Trophoblast cell (in vitro differentiated cells and primary cell): Measurements from ENCODE around the gene TNN.
A peak's percentile ranks its signal among the peaks of the same experiment; 100 is the strongest.

ENCODE experiments used
- DNase-seq, 2 donors: peaks; one replicate each; pipeline ENCODE4 v3.0.0-alpha.2; 2016
- H2AFZ ChIP-seq: 2 replicates; pipeline ENCODE4 v1.6.1; 2013; ENCODE audit warnings: low read length, moderate library complexity, mild to moderate bottlenecking; ENCODE audit not compliant: insufficient read depth, poor library complexity
- H2AK5ac ChIP-seq: 2 replicates; pipeline ENCODE4 v1.6.1; 2013; ENCODE audit warnings: mild to moderate bottlenecking, low read length
- H2BK120ac ChIP-seq: 2 replicates; pipeline ENCODE4 v1.6.1; 2013; ENCODE audit warnings: low read length, mild to moderate bottlenecking, moderate library complexity; ENCODE audit not compliant: insufficient read depth, poor library complexity
- H2BK12ac ChIP-seq: 2 replicates; pipeline ENCODE4 v1.6.1; 2013; ENCODE audit warnings: mild to moderate bottlenecking, low read length, moderate library complexity
- H2BK5ac ChIP-seq: 2 replicates; pipeline ENCODE4 v1.6.1; 2013; ENCODE audit warnings: low read length, low read depth, moderate library complexity, mild to moderate bottlenecking; ENCODE audit not compliant: poor library complexity
- H3K14ac ChIP-seq: 2 replicates; pipeline ENCODE4 v1.6.1; 2013; ENCODE audit warnings: mild to moderate bottlenecking, low read length
- H3K18ac ChIP-seq: 2 replicates; pipeline ENCODE4 v1.6.1; 2013; ENCODE audit warnings: mild to moderate bottlenecking, low read length
- H3K23ac ChIP-seq: 2 replicates; pipeline ENCODE4 v1.6.1; 2013; ENCODE audit warnings: low read length
- H3K27ac ChIP-seq: 2 replicates; pipeline ENCODE4 v1.5.1; 2013; ENCODE audit warnings: low read depth, mild to moderate bottlenecking, inconsistent platforms, low read length, moderate library complexity
- H3K27me3 ChIP-seq: 2 replicates; pipeline ENCODE4 v1.6.1; 2013; ENCODE audit warnings: inconsistent platforms, mild to moderate bottlenecking, low read length, moderate library complexity; ENCODE audit not compliant: insufficient read depth
- H3K36me3 ChIP-seq, 2 experiments: 1 replicate in 1 of 2; 2 replicates in 1 of 2; pipeline ENCODE4 v1.6.1; 2013; ENCODE audit warnings: low read length in 2 of 2, mild to moderate bottlenecking in 2 of 2, moderate library complexity in 1 of 2; ENCODE audit not compliant: insufficient read depth in 2 of 2, control insufficient read depth in 1 of 2
- H3K4ac ChIP-seq: 2 replicates; pipeline ENCODE4 v1.6.1; 2013; ENCODE audit warnings: low read depth, mild to moderate bottlenecking, low read length, moderate library complexity
- H3K4me1 ChIP-seq, 2 experiments: 1 replicate in 1 of 2; 2 replicates in 1 of 2; pipeline ENCODE4 v1.6.1; 2013; ENCODE audit warnings: low read length in 2 of 2, mild to moderate bottlenecking in 2 of 2, moderate library complexity in 1 of 2; ENCODE audit not compliant: insufficient read depth in 2 of 2, control insufficient read depth in 1 of 2
- H3K4me2 ChIP-seq: 2 replicates; pipeline ENCODE4 v1.6.1; 2013; ENCODE audit warnings: inconsistent platforms, mild to moderate bottlenecking, low read length, moderate library complexity
- H3K4me3 ChIP-seq: 2 replicates; pipeline ENCODE4 v1.5.1; 2013; ENCODE audit warnings: mild to moderate bottlenecking, low read depth, low read length, inconsistent platforms
- H3K79me1 ChIP-seq: one replicate; pipeline ENCODE4 v1.6.1; 2013; ENCODE audit warnings: low read length
- H3K79me2 ChIP-seq: 2 replicates; pipeline ENCODE4 v1.6.1; 2013; ENCODE audit warnings: low read length, mild to moderate bottlenecking; ENCODE audit not compliant: control insufficient read depth, insufficient read depth, poor library complexity
- H3K9ac ChIP-seq: 2 replicates; pipeline ENCODE4 v1.6.1; 2013; ENCODE audit warnings: mild to moderate bottlenecking, low read length
- H3K9me3 ChIP-seq: 2 replicates; pipeline ENCODE4 v1.6.1; 2013; ENCODE audit warnings: low read depth, mild to moderate bottlenecking, control low read depth, inconsistent platforms, low read length; ENCODE audit not compliant: insufficient read depth
- H4K12ac ChIP-seq: 2 replicates; pipeline ENCODE4 v1.6.1; 2013; ENCODE audit warnings: low read depth, mild to moderate bottlenecking, low read length, moderate library complexity
- H4K8ac ChIP-seq: 2 replicates; pipeline ENCODE4 v1.6.1; 2013; ENCODE audit warnings: low read depth, mild to moderate bottlenecking, low read length, moderate library complexity
- H4K91ac ChIP-seq: one replicate; pipeline ENCODE4 v1.6.1; 2013; ENCODE audit warnings: low read depth, mild to moderate bottlenecking, low read length, moderate library complexity
- WGBS: extraction: QIAGEN DNeasy Blood & Tissue Kit; methylation state at CpG from one replicate; pipeline ENCODE4 v1.1.7; 2013; ENCODE audit warnings: missing lambda C conversion rate; ENCODE audit not compliant: insufficient read length, insufficient coverage; ENCODE audit errors: extremely low coverage; 5-methylcytosine and 5-hydroxymethylcytosine counted together

TNN gene

DNA sequence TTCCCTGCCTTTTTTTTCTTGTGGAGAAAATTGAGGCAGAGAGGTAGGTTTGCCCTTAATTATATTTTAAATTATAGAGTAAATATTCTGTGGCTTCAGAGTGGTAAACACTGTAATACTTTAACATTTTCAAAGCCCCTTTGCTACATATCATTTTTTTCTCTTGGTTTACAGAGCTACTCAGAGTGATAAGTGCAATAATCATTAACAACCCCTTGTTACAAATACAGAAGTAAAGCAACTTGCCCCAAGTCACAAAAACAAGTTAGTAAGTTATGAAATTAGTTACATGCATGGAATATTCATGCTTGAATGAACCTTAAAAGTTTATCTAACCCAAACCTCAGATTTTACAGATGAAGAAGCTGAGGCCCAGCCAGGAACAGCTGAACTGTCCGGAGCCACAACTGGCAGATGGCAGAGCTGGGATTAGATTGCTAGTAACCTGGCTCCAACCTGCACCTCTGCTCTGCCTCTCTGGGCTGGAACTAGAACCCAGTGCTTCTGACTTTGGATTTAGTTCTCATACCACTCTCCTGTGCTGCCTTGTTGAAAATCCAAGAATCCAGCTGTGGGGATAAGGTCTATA, 48.7 kb downstream of the TNN start:
- Histone ChIP-seq H3K23ac (no peak overlapping the region), H3K18ac (no peak overlapping the region), H3K4me2 (no peak overlapping the region), H2AFZ (no peak overlapping the region), H3K9ac (no peak overlapping the region), H3K79me1 (no peaks in the 10 kb centered on the region), H2AK5ac (no peak overlapping the region), H2BK120ac (no peak overlapping the region), H3K27me3 (no peaks in the 10 kb centered on the region), H3K36me3 (no peaks in the 10 kb centered on the region), H3K4me3 (no peak overlapping the region), H3K9me3 (peaks cover 2% of the 10 kb centered on the region), H3K4me1 (no peaks in the 10 kb centered on the region), H3K14ac (no peak overlapping the region), H3K4ac (no peak overlapping the region), H2BK5ac (no peak overlapping the region), H4K91ac (no peak overlapping the region), H3K27ac (no peak overlapping the region), H2BK12ac (no peak overlapping the region), H3K79me2 (no peaks in the 10 kb centered on the region), H4K8ac (no peak overlapping the region), H4K12ac (no peak overlapping the region)
- no peak for DNase-seq
- WGBS: no CpG with 5 or more reads among the region's 1 CpG

GRCh38 chr1:175116903-175117302, 49.3 kb downstream of the TNN start:
- H3K79me1 ChIP-seq: no peaks in the 10 kb centered on the region
- no peak overlapping the region for H3K14ac ChIP-seq
- H3K4me2 ChIP-seq: no peak overlapping the region
- DNase-seq: no peak
- no peaks in the 10 kb centered on the region for H3K27me3 ChIP-seq
- no peak overlapping the region for H2BK5ac ChIP-seq
- no peak overlapping the region for H2AFZ ChIP-seq
- no peak overlapping the region for H3K9ac ChIP-seq
- H2BK120ac ChIP-seq: no peak overlapping the region
- H3K4me3 ChIP-seq: no peak overlapping the region
- H4K8ac ChIP-seq: no peak overlapping the region
- no peak overlapping the region for H4K12ac ChIP-seq
- H3K9me3 ChIP-seq: peaks cover 2% of the 10 kb centered on the region
- H4K91ac ChIP-seq: no peak overlapping the region
- H2AK5ac ChIP-seq: no peak overlapping the region
- no peaks in the 10 kb centered on the region for H3K79me2 ChIP-seq
- WGBS: no CpG with 5 or more reads among the region's 11 CpGs
- H3K36me3 ChIP-seq: no peaks in the 10 kb centered on the region
- H3K4me1 ChIP-seq: no peaks in the 10 kb centered on the region
- H3K18ac ChIP-seq: no peak overlapping the region
- H3K4ac ChIP-seq: no peak overlapping the region
- H2BK12ac ChIP-seq: no peak overlapping the region
- H3K23ac ChIP-seq: no peak overlapping the region
- H3K27ac ChIP-seq: no peak overlapping the region

DNA sequence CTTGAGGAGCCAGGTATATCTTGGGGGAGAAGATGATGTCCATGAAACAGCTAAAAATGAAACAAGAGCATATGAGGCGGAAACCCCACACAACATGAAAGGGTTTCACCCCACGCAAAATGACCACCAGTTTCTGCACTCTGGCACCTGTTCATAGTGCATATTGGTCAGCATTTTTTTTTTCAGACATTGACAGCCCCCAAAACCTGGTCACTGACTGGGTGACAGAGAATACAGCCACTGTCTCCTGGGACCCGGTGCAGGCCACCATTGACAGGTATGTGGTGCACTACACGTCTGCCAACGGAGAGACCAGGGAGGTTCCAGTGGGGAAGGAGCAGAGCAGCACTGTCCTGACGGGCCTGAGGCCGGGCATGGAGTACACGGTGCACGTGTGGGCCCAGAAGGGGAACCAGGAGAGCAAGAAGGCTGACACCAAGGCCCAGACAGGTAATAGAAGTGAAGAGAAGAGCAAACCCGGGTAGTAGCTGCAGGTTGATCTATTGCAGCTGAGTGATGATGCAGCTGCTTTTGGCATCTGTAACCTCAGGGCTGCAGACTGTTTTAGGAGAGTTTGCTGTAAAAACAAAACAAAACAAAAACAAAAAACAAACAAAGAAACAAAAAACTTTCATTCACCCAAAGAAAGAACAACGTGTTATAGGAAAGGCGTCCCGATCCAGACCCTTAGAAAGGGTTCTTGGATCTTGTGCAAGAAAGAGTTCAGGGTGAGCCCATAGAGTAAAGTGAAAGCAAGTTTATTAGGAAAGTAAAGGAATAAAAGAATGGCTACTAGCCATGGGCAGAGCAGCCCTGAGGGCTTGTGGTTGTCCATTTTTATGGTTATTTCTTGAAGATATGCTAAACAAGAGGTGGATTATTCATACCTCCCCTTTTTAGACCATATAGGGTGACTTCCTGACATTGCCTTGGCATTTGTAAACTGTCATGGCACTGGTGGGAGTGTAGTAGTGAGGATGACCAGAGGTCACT, 51.0 kb downstream of the TNN start:
- Histone ChIP-seq H4K91ac (no peak overlapping the region), H2BK12ac (no peak overlapping the region), H3K9ac (no peak overlapping the region), H2AK5ac (no peak overlapping the region), H3K4ac (no peak overlapping the region), H3K4me1 (no peaks in the 10 kb centered on the region), H3K14ac (no peak overlapping the region), H3K18ac (no peak overlapping the region), H2BK120ac (no peak overlapping the region), H2AFZ (no peak overlapping the region), H3K4me2 (no peak overlapping the region), H3K36me3 (no peaks in the 10 kb centered on the region), H3K79me1 (no peaks in the 10 kb centered on the region), H3K9me3 (peaks cover 2% of the 10 kb centered on the region), H3K4me3 (no peak overlapping the region), H2BK5ac (no peak overlapping the region), H3K23ac (no peak overlapping the region), H3K79me2 (no peaks in the 10 kb centered on the region), H4K12ac (no peak overlapping the region), H3K27ac (no peak overlapping the region), H4K8ac (no peak overlapping the region), H3K27me3 (no peaks in the 10 kb centered on the region)
- peak in 1 of 2 donors; percentile 16 for DNase-seq
- no CpG with 5 or more reads among the region's 13 CpGs for WGBS

GRCh38 chr1:175120511-175120910, 52.9 kb downstream of the TNN start:
- Histone ChIP-seq H2AFZ (no peak overlapping the region), H2AK5ac (no peak overlapping the region), H3K27ac (no peak overlapping the region), H4K12ac (no peak overlapping the region), H3K79me1 (no peaks in the 10 kb centered on the region), H2BK120ac (no peak overlapping the region), H3K18ac (no peak overlapping the region), H3K4ac (no peak overlapping the region), H2BK5ac (no peak overlapping the region), H2BK12ac (no peak overlapping the region), H3K23ac (no peak overlapping the region), H4K91ac (no peak overlapping the region), H4K8ac (no peak overlapping the region), H3K4me3 (no peak overlapping the region), H3K14ac (no peak overlapping the region), H3K79me2 (no peaks in the 10 kb centered on the region), H3K4me2 (no peak overlapping the region), H3K36me3 (no peaks in the 10 kb centered on the region), H3K4me1 (no peaks in the 10 kb centered on the region), H3K9me3 (no peaks in the 10 kb centered on the region), H3K27me3 (no peaks in the 10 kb centered on the region), H3K9ac (no peak overlapping the region)
- no CpG with 5 or more reads among the region's 1 CpG for WGBS
- no peak for DNase-seq
